Lower leg skin (tissue), 3 donors: Measurements from ENCODE around the gene PPP2R2B.

ENCODE experiments used
- CTCF ChIP-seq, 3 donors: fragments of 450-650 bp; IDR thresholded peaks; one replicate each; pipeline ENCODE4 v1.5.1; 2016; ENCODE audit warnings: antibody characterized with exemption in 3 of 3, mild to moderate bottlenecking in 3 of 3, moderate library complexity in 2 of 3
- POLR2A ChIP-seq, 2 donors: fragments of 450-650 bp; IDR thresholded peaks; one replicate each; pipeline ENCODE4 v1.6.1; 2016 to 2017; ENCODE audit warnings: antibody characterized with exemption in 2 of 2, mild to moderate bottlenecking in 1 of 2, moderate library complexity in 1 of 2

DNA sequence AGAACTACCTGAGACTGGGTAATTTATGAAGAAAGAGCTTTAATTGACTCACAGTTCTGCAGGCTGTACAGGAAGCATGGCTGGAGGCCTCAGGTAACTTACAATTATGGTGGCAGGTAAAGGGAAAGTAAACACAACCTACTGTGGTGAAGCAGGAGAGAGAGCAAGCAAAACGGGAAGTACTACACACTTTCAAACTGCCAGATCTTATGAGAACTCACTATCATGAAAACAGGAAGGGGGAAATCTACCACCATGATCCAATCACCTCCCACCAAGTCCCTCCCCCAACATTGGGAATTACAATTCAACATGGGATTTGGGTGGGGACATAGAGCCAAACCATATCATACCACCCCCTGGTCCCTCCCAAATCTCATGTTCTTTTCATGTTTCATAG, 303.8 kb downstream of the PPP2R2B start:
- TF ChIP-seq CTCF (IDR thresholded peaks at IDR 0.05) (no peak), POLR2A (IDR thresholded peaks at IDR 0.05) (no peak)
